ENCODE results near the gene PHYKPL. TPM values are rescaled to one million over a fixed set of nuclear protein-coding genes. Genes with fewer than 3 reads are reported as not detected.

PHYKPL gene
- total and polyA plus RNA-seq, 2 of the 13 experiments (the other 11 are each of a cell fraction or from before 2014, with no cell fraction given), result 18.0 to 78.6 TPM

- 0 out of 2 replicates have a peak, but pooled peaks have one; percentile 28 for TF ChIP-seq PATZ1 (CRISPR knock-in tag; IDR thresholded peaks at IDR 0.05)
- TF ChIP-seq ZKSCAN5 (CRISPR knock-in tag; IDR thresholded peaks at IDR 0.05), result no peak
- TF ChIP-seq ZNF501 (CRISPR knock-in tag; IDR thresholded peaks at IDR 0.05), result 0 out of 2 replicates have a peak, but pooled peaks have one; percentile 38
- no peak for TF ChIP-seq ZBTB39 (CRISPR knock-in tag; IDR thresholded peaks at IDR 0.05)
- TF ChIP-seq SMC3 (IDR thresholded peaks at IDR 0.05; ENCODE audit: low read length), result peak; percentile 74
- TF ChIP-seq THAP11 (CRISPR knock-in tag; IDR thresholded peaks at IDR 0.05), result peak; percentile 78
- TF ChIP-seq GABPB1 (CRISPR knock-in tag; IDR thresholded peaks at IDR 0.05), result peak; percentile 61
- 0 out of 2 replicates have a peak, but pooled peaks have one; percentile 45 for TF ChIP-seq ZNF251 (CRISPR knock-in tag; IDR thresholded peaks at IDR 0.05)
- TF ChIP-seq SPEN (CRISPR knock-in tag; IDR thresholded peaks at IDR 0.05; ENCODE audit: low read depth), result peak; percentile 33; the same call in 1 of the 2 replicates
- 0 out of 2 replicates have a peak, but pooled peaks have one; percentile 20 for TF ChIP-seq ZNF574 (CRISPR knock-in tag; IDR thresholded peaks at IDR 0.05)
- TF ChIP-seq XRCC5 (optimal IDR thresholded peaks at IDR 0.05; ENCODE audit: low read length), result peak; percentile 86
- no peak for TF ChIP-seq KLF9 (CRISPR knock-in tag; IDR thresholded peaks at IDR 0.05; ENCODE audit: low read depth)
- no peak for TF ChIP-seq PCBP1 (IDR thresholded peaks at IDR 0.05; ENCODE audit: borderline replicate concordance, low read depth, low read length)
- no peak for TF ChIP-seq POLR2A (IDR thresholded peaks at IDR 0.05; ENCODE audit: insufficient read depth in 1 of 2, low read depth in 2 of 2, low read length in 2 of 2)
- TF ChIP-seq GMEB1 (CRISPR knock-in tag; IDR thresholded peaks at IDR 0.05; ENCODE audit: borderline replicate concordance), result no peak
- peak; percentile 52; the same call in 1 of the 2 replicates for TF ChIP-seq MAX (IDR thresholded peaks at IDR 0.05)
- peak; percentile 99 for TF ChIP-seq CTCF (CRISPR knock-in tag; IDR thresholded peaks at IDR 0.05)
- no peak for TF ChIP-seq TBX3 (IDR thresholded peaks at IDR 0.05; ENCODE audit: borderline replicate concordance)
- no peak for TF ChIP-seq MED13 (CRISPR knock-in tag; IDR thresholded peaks at IDR 0.05)
Measured at GRCh38 chr5:178279723-178280438, 47.3 kb upstream of the PHYKPL start (continued).
